Fibroblast of skin of right biceps (primary cell): Measurements from ENCODE around the gene MAP3K12.

Experiments used
- DNase-seq: peaks from one replicate; pipeline ENCODE4 v3.0.0-alpha.2; 2013

The MAP3K12 gene

GRCh38 chr12:53430116-53430515, 69.1 kb downstream of the MAP3K12 start:
- no peak for DNase-seq
